ENCODE results near the gene OR10V1. TPM values are rescaled to one million over a fixed set of nuclear protein-coding genes. Genes with fewer than 3 reads are reported as not detected.

The OR10V1 gene
- total and polyA plus RNA-seq, 2 experiments from 2014 or later = not detected

- no peaks in the 10 kb centered on the region for H4K20me1 ChIP-seq (replicated peaks; ENCODE audit: insufficient read depth)
- H3K4me2 ChIP-seq = no peak overlapping the region
- no peak overlapping the region for H3K27ac Mint-ChIP-seq
- no peaks in the 10 kb centered on the region for H3K4me1 Mint-ChIP-seq
- peaks cover 1% of the 10 kb centered on the region for H3K27me3 Mint-ChIP-seq (ENCODE audit: insufficient read depth, low read depth, poor library complexity)
- no peaks in the 10 kb centered on the region for H3K36me3 Mint-ChIP-seq (ENCODE audit: low read depth)
- no peaks in the 10 kb centered on the region for H3F3A ChIP-seq (replicated peaks; ENCODE audit: low read depth)
- no peak overlapping the region for H3K27ac ChIP-seq (ENCODE audit: low read depth)
- no peaks in the 10 kb centered on the region for H3K4me1 ChIP-seq (ENCODE audit: insufficient read depth)
- no peak for ATAC-seq
- 0 out of 2 replicates have a peak, but pooled peaks cover 5% of the 10 kb centered on the region for H3K9me2 ChIP-seq (ENCODE audit: insufficient read depth)
- H2AFZ ChIP-seq = no peak overlapping the region
- TF ChIP-seq JUNB (IDR thresholded peaks at IDR 0.05; ENCODE audit: unreplicated experiment) (no peak), CREB1 (CRISPR knock-in tag; IDR thresholded peaks at IDR 0.05; ENCODE audit: low read depth) (no peak), EZH2 (IDR thresholded peaks at IDR 0.05; ENCODE audit: low read depth, unreplicated experiment) (no peak), NANOG (IDR thresholded peaks at IDR 0.05; ENCODE audit: borderline replicate concordance) (no peak), ZNF331 (CRISPR knock-in tag; IDR thresholded peaks at IDR 0.05; ENCODE audit: low read depth) (no peak), ZNF114 (CRISPR knock-in tag; IDR thresholded peaks at IDR 0.05) (no peak), REST (IDR thresholded peaks at IDR 0.05; ENCODE audit: unreplicated experiment) (no peak)
- TF ChIP-seq, protein P1, sequence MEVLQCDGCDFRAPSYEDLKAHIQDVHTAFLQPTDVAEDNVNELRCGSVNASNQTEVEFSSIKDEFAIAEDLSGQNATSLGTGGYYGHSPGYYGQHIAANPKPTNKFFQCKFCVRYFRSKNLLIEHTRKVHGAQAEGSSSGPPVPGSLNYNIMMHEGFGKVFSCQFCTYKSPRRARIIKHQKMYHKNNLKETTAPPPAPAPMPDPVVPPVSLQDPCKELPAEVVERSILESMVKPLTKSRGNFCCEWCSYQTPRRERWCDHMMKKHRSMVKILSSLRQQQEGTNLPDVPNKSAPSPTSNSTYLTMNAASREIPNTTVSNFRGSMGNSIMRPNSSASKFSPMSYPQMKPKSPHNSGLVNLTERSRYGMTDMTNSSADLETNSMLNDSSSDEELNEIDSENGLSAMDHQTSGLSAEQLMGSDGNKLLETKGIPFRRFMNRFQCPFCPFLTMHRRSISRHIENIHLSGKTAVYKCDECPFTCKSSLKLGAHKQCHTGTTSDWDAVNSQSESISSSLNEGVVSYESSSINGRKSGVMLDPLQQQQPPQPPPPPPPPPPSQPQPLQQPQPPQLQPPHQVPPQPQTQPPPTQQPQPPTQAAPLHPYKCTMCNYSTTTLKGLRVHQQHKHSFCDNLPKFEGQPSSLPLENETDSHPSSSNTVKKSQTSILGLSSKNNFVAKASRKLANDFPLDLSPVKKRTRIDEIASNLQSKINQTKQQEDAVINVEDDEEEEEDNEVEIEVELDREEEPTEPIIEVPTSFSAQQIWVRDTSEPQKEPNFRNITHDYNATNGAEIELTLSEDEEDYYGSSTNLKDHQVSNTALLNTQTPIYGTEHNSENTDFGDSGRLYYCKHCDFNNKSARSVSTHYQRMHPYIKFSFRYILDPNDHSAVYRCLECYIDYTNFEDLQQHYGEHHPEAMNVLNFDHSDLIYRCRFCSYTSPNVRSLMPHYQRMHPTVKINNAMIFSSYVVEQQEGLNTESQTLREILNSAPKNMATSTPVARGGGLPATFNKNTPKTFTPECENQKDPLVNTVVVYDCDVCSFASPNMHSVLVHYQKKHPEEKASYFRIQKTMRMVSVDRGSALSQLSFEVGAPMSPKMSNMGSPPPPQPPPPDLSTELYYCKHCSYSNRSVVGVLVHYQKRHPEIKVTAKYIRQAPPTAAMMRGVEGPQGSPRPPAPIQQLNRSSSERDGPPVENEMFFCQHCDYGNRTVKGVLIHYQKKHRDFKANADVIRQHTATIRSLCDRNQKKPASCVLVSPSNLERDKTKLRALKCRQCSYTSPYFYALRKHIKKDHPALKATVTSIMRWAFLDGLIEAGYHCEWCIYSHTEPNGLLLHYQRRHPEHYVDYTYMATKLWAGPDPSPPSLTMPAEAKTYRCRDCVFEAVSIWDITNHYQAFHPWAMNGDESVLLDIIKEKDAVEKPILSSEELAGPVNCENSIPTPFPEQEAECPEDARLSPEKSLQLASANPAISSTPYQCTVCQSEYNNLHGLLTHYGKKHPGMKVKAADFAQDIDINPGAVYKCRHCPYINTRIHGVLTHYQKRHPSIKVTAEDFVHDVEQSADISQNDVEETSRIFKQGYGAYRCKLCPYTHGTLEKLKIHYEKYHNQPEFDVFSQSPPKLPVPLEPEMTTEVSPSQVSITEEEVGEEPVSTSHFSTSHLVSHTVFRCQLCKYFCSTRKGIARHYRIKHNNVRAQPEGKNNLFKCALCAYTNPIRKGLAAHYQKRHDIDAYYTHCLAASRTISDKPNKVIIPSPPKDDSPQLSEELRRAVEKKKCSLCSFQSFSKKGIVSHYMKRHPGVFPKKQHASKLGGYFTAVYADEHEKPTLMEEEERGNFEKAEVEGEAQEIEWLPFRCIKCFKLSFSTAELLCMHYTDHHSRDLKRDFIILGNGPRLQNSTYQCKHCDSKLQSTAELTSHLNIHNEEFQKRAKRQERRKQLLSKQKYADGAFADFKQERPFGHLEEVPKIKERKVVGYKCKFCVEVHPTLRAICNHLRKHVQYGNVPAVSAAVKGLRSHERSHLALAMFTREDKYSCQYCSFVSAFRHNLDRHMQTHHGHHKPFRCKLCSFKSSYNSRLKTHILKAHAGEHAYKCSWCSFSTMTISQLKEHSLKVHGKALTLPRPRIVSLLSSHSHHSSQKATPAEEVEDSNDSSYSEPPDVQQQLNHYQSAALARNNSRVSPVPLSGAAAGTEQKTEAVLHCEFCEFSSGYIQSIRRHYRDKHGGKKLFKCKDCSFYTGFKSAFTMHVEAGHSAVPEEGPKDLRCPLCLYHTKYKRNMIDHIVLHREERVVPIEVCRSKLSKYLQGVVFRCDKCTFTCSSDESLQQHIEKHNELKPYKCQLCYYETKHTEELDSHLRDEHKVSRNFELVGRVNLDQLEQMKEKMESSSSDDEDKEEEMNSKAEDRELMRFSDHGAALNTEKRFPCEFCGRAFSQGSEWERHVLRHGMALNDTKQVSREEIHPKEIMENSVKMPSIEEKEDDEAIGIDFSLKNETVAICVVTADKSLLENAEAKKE (CRISPR knock-in tag; IDR thresholded peaks at IDR 0.05) = no peak
- H3K4me3 ChIP-seq = no peak overlapping the region
- H3K27me3 ChIP-seq (ENCODE audit: insufficient read depth) = no peaks in the 10 kb centered on the region
- no peaks in the 10 kb centered on the region for H3K36me3 ChIP-seq (ENCODE audit: insufficient read depth)
- no peaks in the 10 kb centered on the region for H3K79me2 ChIP-seq (replicated peaks; ENCODE audit: insufficient read depth)
- DNase-seq (ENCODE audit: low spot score) = no peak
- H3K4me3 Mint-ChIP-seq = no peak overlapping the region
- H3K9me3 Mint-ChIP-seq = no peaks in the 10 kb centered on the region; the same call in 2 of the 3 replicates
These were observed 6.3 kb downstream of the OR10V1 start for GRCh38 chr11:59707371-59707770.
